DMS79 treated with DMSO at 0.1 percent for 48 hours (cell line): ENCODE data around the gene GAP43.

Source experiments
- DNase-seq: peaks from one replicate; lab custom pipeline; 2025; lab: John Stamatoyannopoulos, UW

GAP43 gene

GRCh38 chr3:115662356-115662755 lies 39.0 kb downstream of the GAP43 start:
- DNase-seq = no peak

- no peak for DNase-seq
Measured at GRCh38 chr3:115663414-115663813, 40.1 kb downstream of the GAP43 start.

- DNase-seq = no peak
Measured at GRCh38 chr3:115666081-115666480, 42.8 kb downstream of the GAP43 start.

DNA sequence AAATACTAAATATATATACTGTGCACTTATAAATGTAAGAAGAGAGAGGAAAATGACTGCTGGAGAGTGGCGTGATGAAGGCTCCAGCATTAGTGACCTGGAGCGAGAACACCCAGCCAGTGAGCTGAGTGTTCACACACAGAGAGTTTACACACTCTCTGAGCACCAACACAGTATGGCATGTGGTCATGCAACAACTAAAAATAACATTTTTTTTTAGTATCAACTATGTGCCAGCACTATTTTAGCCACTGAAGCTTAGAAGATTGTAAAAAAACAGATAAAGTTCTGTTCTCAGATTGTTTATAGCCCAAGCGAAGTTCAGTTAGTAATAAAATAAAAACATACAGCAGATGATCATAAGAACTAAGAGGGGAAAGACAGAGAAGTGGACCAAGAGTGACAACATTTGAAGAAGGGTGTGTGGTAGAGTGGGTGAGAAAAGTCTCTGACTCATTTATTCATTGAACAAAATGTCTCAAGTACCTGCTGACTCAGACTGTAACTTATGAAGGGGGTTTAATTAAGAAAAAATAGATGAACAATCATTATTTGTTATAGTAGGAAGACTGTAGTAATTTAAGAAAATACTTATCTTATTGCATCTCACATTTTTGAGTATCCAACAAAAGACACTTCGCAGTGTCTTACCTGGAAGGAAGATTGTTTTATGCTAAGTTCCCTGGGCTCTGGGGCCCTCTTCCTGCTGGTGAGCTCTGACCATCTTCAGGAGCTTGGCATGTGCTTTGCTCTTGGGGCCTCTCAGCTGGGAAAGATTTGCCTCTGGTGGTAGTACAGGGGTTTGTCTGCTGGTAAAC lies 43.8 kb downstream of the GAP43 start:
- no peak for DNase-seq

- DNase-seq = no peak
Measured at GRCh38 chr3:115667738-115668065, 44.4 kb downstream of the GAP43 start.

DNA sequence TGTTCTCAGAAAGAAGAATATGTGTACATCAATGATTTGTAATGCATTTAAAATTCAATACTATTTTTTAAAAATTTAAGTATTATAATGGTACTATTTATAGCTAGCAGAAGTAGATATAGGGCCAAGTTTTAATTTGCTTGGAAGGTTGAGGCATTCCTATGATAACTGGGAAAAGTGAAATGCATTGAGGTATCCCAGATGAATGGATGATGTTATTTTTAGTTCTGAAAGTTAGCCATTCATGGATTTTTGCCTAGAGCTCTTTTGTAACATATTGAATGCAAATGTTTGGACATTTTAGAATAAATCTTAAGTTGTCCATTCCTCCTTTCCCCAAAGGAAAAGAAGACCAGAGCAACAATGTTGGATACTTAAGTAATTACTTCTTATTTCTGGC lies 47.6 kb downstream of the GAP43 start:
- DNase-seq = no peak

GRCh38 chr3:115671761-115672455 lies 48.6 kb downstream of the GAP43 start:
- DNase-seq = no peak

GRCh38 chr3:115673881-115674280 lies 50.6 kb downstream of the GAP43 start:
- DNase-seq = no peak

DNA sequence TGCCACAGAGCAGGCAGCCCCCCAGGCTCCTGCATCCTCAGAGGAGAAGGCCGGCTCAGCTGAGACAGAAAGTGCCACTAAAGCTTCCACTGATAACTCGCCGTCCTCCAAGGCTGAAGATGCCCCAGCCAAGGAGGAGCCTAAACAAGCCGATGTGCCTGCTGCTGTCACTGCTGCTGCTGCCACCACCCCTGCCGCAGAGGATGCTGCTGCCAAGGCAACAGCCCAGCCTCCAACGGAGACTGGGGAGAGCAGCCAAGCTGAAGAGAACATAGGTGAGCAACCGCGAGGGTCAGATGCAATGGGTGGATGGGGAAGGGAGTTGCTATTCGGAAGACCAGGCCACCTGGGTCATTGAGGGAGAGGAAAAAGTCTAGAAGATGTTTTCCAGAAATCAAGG lies 53.0 kb downstream of the GAP43 start:
- no peak for DNase-seq

GRCh38 chr3:115680803-115681345 lies 57.6 kb downstream of the GAP43 start:
- no peak for DNase-seq

DNA sequence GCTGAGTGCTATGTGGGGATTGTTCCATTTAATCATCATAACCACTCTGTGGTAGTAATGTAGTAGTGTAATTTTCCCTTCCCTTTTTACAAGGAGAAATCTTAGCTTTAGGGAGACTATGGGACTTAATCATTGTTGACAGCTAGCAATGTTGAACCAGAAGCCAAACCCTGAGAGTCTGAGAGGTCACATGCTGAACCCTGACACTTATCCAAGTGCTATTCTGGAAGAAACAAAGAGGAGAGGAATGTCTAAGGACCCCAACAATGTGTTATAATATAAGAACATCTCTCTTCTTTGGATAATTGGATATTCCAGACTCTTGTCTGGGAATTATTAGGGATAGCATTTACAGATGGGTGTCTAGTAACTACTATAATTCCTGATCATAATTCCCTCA lies 58.4 kb downstream of the GAP43 start:
- no peak for DNase-seq

DNA sequence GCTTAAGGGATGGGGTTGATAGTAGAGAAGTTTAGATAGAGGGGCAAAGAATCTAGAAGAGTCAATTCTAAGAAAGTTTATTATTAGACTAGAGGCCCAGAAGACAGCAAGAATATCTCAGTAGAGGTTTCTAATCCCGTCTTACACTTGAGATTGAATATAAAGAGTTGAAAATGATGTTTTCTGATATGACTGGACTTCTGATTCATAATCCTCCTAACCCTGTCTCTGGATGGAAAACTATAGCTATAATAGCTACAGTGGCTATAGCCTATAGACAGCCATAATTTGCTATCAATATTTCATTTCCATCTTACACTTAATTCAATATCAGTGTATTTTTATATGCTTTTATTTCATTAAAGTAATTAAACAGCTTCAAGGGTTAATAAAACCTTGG lies 60.0 kb downstream of the GAP43 start:
- DNase-seq = no peak

DNA sequence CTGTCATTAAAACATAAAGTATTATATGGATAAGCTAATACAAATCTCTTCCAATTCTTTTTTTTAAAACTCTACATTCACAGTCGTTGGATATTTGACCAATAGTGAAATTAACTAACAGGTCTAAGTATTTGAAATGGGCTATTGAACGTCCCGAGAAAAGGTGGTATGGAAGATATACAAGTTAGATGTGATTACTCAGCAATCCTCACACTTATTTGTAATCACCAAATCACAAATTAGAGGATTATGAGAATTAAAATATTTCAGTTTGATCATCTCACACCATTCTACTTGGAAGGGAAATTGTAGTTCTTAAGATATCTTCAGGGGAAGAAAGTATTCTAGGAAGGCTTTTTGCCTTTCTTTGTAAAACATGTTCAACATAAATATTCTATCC lies 60.5 kb downstream of the GAP43 start:
- no peak for DNase-seq

DNA sequence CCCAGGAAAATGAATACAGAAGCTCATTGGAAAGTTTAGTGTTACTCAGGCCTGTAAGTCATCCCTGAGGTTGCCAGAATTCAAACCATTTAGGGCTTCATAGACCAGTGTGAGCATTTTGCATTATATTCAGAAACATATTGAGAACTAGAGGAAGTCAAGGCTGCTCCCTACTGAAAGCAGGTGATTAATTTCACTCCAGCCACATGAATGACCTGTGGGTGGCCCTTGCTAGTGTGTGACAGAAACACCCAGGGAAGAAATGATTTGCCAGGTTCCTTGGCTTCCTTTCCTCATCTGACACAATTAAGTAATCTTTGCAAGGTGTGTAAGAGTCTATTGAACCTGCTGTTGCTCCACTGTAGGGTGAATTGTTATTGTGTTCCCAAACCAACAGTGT lies 61.8 kb downstream of the GAP43 start:
- no peak for DNase-seq

- DNase-seq = no peak
Measured at GRCh38 chr3:115687721-115688120, 64.4 kb downstream of the GAP43 start.

GRCh38 chr3:115688418-115688817 lies 65.1 kb downstream of the GAP43 start:
- no peak for DNase-seq

GRCh38 chr3:115689928-115690327 lies 66.6 kb downstream of the GAP43 start:
- no peak for DNase-seq

GRCh38 chr3:115691964-115692363 lies 68.7 kb downstream of the GAP43 start:
- no peak for DNase-seq

DNA sequence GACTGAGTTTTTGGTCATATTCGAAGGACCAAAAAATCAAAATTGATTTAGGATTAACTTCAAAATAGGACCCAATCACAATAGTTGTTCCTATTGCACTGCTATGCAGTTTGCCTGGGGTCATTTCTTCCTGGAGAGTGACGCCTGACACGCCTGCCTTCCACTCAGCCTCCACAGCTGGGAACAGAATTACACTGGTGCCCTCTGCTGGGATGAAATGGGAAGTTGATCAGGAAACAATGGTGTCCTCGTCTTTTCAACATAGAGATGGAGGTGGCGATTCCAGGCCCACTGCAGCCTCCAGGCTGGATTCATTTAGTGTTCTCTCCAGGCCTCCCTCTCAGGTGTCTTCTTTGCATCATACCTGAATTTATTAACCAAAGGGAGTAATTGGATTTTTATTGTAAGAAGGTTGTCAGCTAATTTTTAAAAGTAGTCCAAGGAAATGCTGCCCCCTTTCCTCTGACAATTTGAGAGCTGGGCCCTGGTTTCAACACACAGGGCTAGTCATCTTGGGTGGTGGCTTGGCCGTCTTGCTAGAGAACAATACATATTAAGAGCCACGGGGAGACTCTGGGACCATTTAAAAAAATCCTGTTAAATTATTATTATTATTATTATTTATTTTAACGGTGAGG lies 69.7 kb downstream of the GAP43 start:
- DNase-seq = peak; percentile 87

DNA sequence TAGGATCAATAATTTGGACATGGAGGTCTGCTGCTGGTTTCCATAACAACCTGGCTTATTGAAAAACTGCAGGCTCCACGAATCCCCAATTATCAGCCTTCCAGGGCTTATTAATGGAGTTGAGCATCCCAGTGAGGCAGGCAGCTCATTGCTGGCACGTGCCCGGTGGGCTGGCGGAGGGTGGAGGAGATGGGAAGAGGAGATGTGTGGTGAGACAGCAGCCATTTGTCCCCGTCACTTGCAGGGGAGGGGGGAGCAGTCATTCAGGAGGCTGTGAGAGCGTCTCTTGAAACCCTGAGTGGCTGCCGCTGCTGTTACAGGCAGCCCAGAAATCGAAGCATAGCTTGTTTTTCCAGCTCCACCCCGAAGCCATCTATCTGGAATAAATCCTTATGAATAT lies 70.6 kb downstream of the GAP43 start:
- no peak for DNase-seq

GRCh38 chr3:115695090-115695489 lies 71.8 kb downstream of the GAP43 start:
- DNase-seq = no peak

DNA sequence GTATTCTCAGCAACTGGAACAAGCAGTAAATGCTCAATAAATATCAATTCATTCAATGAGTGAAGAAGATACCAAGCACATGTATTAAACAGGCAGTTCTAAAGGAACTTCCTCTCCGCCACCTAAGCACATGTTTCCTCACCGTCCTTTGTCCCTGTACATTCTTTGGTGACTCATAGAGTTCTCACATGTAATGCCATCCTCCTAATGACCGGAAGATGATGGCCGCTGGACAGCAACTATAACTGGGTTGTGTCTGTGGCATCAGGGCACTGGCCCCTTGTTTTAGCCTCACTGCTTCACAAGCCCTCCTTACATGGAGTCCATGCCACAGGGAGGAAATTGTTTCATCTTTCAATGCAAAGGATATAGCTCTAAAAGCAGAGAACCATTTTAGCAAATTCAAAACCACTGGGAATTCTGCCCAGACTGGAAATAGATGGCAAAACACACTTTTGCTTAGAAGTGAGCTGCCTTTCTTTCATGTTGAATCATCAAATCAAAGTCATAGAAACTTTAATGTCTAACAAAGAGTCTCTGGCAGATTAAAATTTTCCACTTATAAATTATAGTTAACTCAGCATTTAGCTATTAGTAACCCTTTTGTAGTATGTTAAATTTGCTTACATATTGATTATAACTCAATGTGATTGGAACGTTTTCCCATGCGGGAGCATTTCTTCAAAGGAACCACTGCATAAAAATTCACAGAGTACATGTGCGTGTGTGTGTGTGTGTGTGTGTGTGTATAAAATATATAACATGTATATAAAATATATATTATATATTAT lies 74.1 kb downstream of the GAP43 start:
- no peak for DNase-seq
